MM.1S (cell line): ENCODE measurements around the gene A1BG.

Experiments
- DNase-seq: peaks from one replicate; pipeline ENCODE4 v3.0.0-alpha.2; 2015
- H2AFZ ChIP-seq: fragments of 300-600 bp; sonication (generic); 2 replicates; pipeline ENCODE4 v1.6.0; 2016; ENCODE audit warnings: antibody characterized with exemption, low read length
- H3F3A ChIP-seq: fragments of 300-600 bp; sonication (generic); 2 replicates; pipeline ENCODE4 v1.6.1; 2016; ENCODE audit warnings: mild to moderate bottlenecking, antibody characterized with exemption, low read length, moderate library complexity, mixed read lengths; ENCODE audit not compliant: insufficient read depth
- H3K27ac ChIP-seq: fragments of 300-600 bp; sonication (generic); 2 replicates; pipeline ENCODE4 v1.5.1; 2016; ENCODE audit warnings: mild to moderate bottlenecking, low read length
- H3K27me3 ChIP-seq: fragments of 300-600 bp; sonication (generic); replicated peaks from 2 replicates; pipeline ENCODE4 v1.6.0; 2016; ENCODE audit warnings: low read length; ENCODE audit not compliant: insufficient read depth
- H3K36me3 ChIP-seq: fragments of 300-600 bp; sonication (generic); replicated peaks from 2 replicates; pipeline ENCODE4 v1.6.1; 2016; ENCODE audit warnings: mild to moderate bottlenecking, low read length, mixed read lengths; ENCODE audit not compliant: insufficient read depth
- H3K4me1 ChIP-seq: fragments of 300-600 bp; sonication (generic); 2 replicates; pipeline ENCODE4 v1.6.1; 2016; ENCODE audit warnings: low read length, mixed read lengths
- H3K4me2 ChIP-seq: fragments of 300-600 bp; sonication (generic); 2 replicates; pipeline ENCODE4 v1.6.0; 2016; ENCODE audit warnings: low read depth, low read length
- H3K4me3 ChIP-seq: fragments of 300-600 bp; sonication (generic); 2 replicates; pipeline ENCODE4 v1.5.1; 2016; ENCODE audit warnings: low read length, mixed read lengths
- H3K79me2 ChIP-seq: fragments of 300-600 bp; sonication (generic); 2 replicates; pipeline ENCODE4 v1.6.1; 2016; ENCODE audit warnings: mixed run types, low read length, mixed read lengths
- H3K9ac ChIP-seq: fragments of 300-600 bp; sonication (generic); 2 replicates; pipeline ENCODE4 v1.6.1; 2016; ENCODE audit warnings: low read length, mixed read lengths
- H3K9me2 ChIP-seq: fragments of 300-600 bp; sonication (generic); replicated peaks from 2 replicates; pipeline ENCODE4 v1.6.1; 2016; ENCODE audit warnings: mild to moderate bottlenecking, low read length, mixed read lengths; ENCODE audit not compliant: insufficient read depth
- H3K9me3 ChIP-seq: fragments of 300-600 bp; sonication (generic); replicated peaks from 2 replicates; pipeline ENCODE4 v1.6.1; 2016; ENCODE audit warnings: mild to moderate bottlenecking, low read length, mixed read lengths; ENCODE audit not compliant: insufficient read depth
- H4K20me1 ChIP-seq: fragments of 300-600 bp; sonication (generic); 2 replicates; pipeline ENCODE4 v1.6.1; 2016; ENCODE audit warnings: mild to moderate bottlenecking, low read length, moderate library complexity, mixed read lengths; ENCODE audit not compliant: insufficient read depth
- CTCF ChIP-seq: fragments of 300-600 bp; sonication (generic); IDR thresholded peaks from 2 replicates; pipeline ENCODE4 v1.5.1; 2016; ENCODE audit warnings: antibody characterized with exemption, low read length, mixed read lengths
- EZH2 ChIP-seq: fragments of 300-600 bp; sonication (generic); optimal IDR thresholded peaks from 2 replicates; pipeline ENCODE3; 2017; ENCODE audit warnings: low read depth, mild to moderate bottlenecking, antibody characterized with exemption, low read length, mixed read lengths
- EZH2phosphoT487 ChIP-seq: fragments of 300-600 bp; sonication (generic); IDR thresholded peaks from 2 replicates; pipeline ENCODE4 v1.6.1; 2018; ENCODE audit warnings: antibody characterized with exemption, low read length

The A1BG gene

GRCh38 chr19:58367698-58368454, 14.6 kb upstream of the A1BG start:
- Histone ChIP-seq H3K36me3 (no peaks in the 10 kb centered on the region), H3K9ac (no peak overlapping the region), H3K79me2 (no peaks in the 10 kb centered on the region), H3K9me3 (no peaks in the 10 kb centered on the region), H3K4me3 (no peak overlapping the region), H2AFZ (no peak overlapping the region), H3K27ac (no peak overlapping the region), H4K20me1 (no peaks in the 10 kb centered on the region), H3K4me1 (no peaks in the 10 kb centered on the region), H3K9me2 (no peaks in the 10 kb centered on the region), H3K4me2 (no peak overlapping the region), H3F3A (no peaks in the 10 kb centered on the region), H3K27me3 (no peaks in the 10 kb centered on the region)
- TF ChIP-seq EZH2: no peak
- TF ChIP-seq EZH2phosphoT487: no peak
- no peak for TF ChIP-seq CTCF
- DNase-seq: no peak

GRCh38 chr19:58366585-58367430, 13.5 kb upstream of the A1BG start:
- no peaks in the 10 kb centered on the region for H4K20me1 ChIP-seq
- H3K36me3 ChIP-seq: no peaks in the 10 kb centered on the region
- H2AFZ ChIP-seq: no peak overlapping the region
- no peak overlapping the region for H3K4me3 ChIP-seq
- no peak overlapping the region for H3K9ac ChIP-seq
- no peaks in the 10 kb centered on the region for H3K27me3 ChIP-seq
- no peaks in the 10 kb centered on the region for H3K4me1 ChIP-seq
- H3K79me2 ChIP-seq: no peaks in the 10 kb centered on the region
- no peak overlapping the region for H3K27ac ChIP-seq
- no peak for DNase-seq
- H3K4me2 ChIP-seq: no peak overlapping the region
- H3K9me3 ChIP-seq: no peaks in the 10 kb centered on the region
- TF ChIP-seq CTCF: no peak
- no peak for TF ChIP-seq EZH2phosphoT487
- no peak for TF ChIP-seq EZH2
- no peaks in the 10 kb centered on the region for H3F3A ChIP-seq
- no peaks in the 10 kb centered on the region for H3K9me2 ChIP-seq

GRCh38 chr19:58364146-58364545, 10.9 kb upstream of the A1BG start:
- H3K36me3 ChIP-seq: no peaks in the 10 kb centered on the region
- no peaks in the 10 kb centered on the region for H3K9me2 ChIP-seq
- H3K4me2 ChIP-seq: no peak overlapping the region
- no peak overlapping the region for H3K27ac ChIP-seq
- no peaks in the 10 kb centered on the region for H3K79me2 ChIP-seq
- H3K4me1 ChIP-seq: no peaks in the 10 kb centered on the region
- no peak for DNase-seq
- H4K20me1 ChIP-seq: no peaks in the 10 kb centered on the region
- H3K9ac ChIP-seq: no peak overlapping the region
- TF ChIP-seq CTCF (no peak), EZH2phosphoT487 (no peak), EZH2 (no peak)
- no peaks in the 10 kb centered on the region for H3K27me3 ChIP-seq
- H3K4me3 ChIP-seq: no peak overlapping the region
- H3K9me3 ChIP-seq: no peaks in the 10 kb centered on the region
- H2AFZ ChIP-seq: no peak overlapping the region
- H3F3A ChIP-seq: no peaks in the 10 kb centered on the region
